Prostate gland (tissue), 2 donors: ENCODE measurements around the gene GSK3A. TPM values are rescaled to one million over a fixed set of nuclear protein-coding genes. Genes with fewer than 3 reads are reported as not detected.

Experiments used
- DNase-seq: peaks from one replicate; pipeline ENCODE4 v3.0.0-alpha.2; 2019; ENCODE audit warnings: low spot score
- H3K27ac ChIP-seq, 2 donors: fragments of 200-600 bp; sonication (generic); 2 replicates each; pipeline ENCODE4 v1.5.1; 2017 to 2019
- H3K27me3 ChIP-seq: fragments of 200-600 bp; sonication (generic); replicated peaks from 2 replicates; pipeline ENCODE4 v1.5.1; 2019; ENCODE audit not compliant: insufficient read depth
- H3K36me3 ChIP-seq, 2 donors: fragments of 200-600 bp; sonication (generic); 1 replicate in 1 of 2; 2 replicates in 1 of 2; pipeline versions ENCODE4 v1.5.1 to v1.8.1; 2017 to 2019
- H3K4me1 ChIP-seq: fragments of 200-600 bp; sonication (generic); replicated peaks from 2 replicates; pipeline ENCODE4 v1.5.1; 2019
- H3K4me3 ChIP-seq, 2 donors: fragments of 200-600 bp; sonication (generic); 2 replicates each; pipeline ENCODE4 v1.5.1; 2017 to 2019
- H3K9me3 ChIP-seq: fragments of 200-600 bp; sonication (generic); 2 replicates; pipeline ENCODE4 v1.5.1; 2017
- CTCF ChIP-seq, 4 experiments: fragments of 200-600 bp in 2 of 4; fragments of 450-650 bp in 2 of 4; sonication (generic) in 2 of 4; IDR thresholded peaks; 1 replicate in 3 of 4; 2 replicates in 1 of 4; pipeline ENCODE4 v1.5.1; 2016 to 2019; ENCODE audit warnings: antibody characterized with exemption in 4 of 4, mild to moderate bottlenecking in 2 of 4, moderate library complexity in 2 of 4
- POLR2A ChIP-seq: fragments of 450-650 bp; IDR thresholded peaks from one replicate; pipeline ENCODE4 v1.6.1; 2016; ENCODE audit warnings: antibody characterized with exemption, mild to moderate bottlenecking
- POLR2AphosphoS5 ChIP-seq: sonication (generic); formaldehyde crosslinking; IDR thresholded peaks from one replicate; pipeline ENCODE4 v1.6.1; 2017; ENCODE audit warnings: antibody characterized with exemption
- WGBS: methylation state at CpG from one replicate; pipeline ENCODE4 v1.1.5; 2018; 5-methylcytosine and 5-hydroxymethylcytosine counted together
- intact Hi-C: fragments of 100-400 bp; cut with DNase I; formaldehyde crosslinking; loops from one replicate; pipeline ENCODE4 v1.14.2; 2022
- total RNA-seq, 2 donors: library from RNA; depleted of rRNA; stranded (reverse); fragments of >200 nt; gene quantifications; one replicate each; pipeline ENCODE4 v1.1.0, GENCODE V29; 2016

GSK3A gene
- total RNA-seq, 2 donors from 2014 or later: 37.1 to 61.6 TPM

GRCh38 chr19:42232435-42232834, 10.0 kb downstream of the GSK3A start:
- H3K36me3 ChIP-seq: peaks cover 0 to 9% of the 10 kb centered on the region in 2 donors

GRCh38 chr19:42230571-42230970, 11.8 kb downstream of the GSK3A start:
- Histone ChIP-seq H3K27me3 (no peaks in the 10 kb centered on the region), H3K27ac (no peak overlapping the region), H3K4me3 (no peak overlapping the region), H3K36me3 (peaks cover 10 to 16% of the 10 kb centered on the region in 2 donors), H3K9me3 (no peaks in the 10 kb centered on the region), H3K4me1 (no peaks in the 10 kb centered on the region)
- intact Hi-C loops: no loop called here
- TF ChIP-seq CTCF (IDR thresholded peaks at IDR 0.05): no peak
- no peak for TF ChIP-seq POLR2AphosphoS5
- TF ChIP-seq POLR2A: no peak
- WGBS: 79% methylated on average over 4 of the region's 4 CpGs
- no peak for DNase-seq

More at GRCh38 chr19:42232435-42232834, 10.0 kb downstream of the GSK3A start:
- WGBS: 95% methylated on average over 10 of the region's 10 CpGs
- Histone ChIP-seq H3K27me3 (no peaks in the 10 kb centered on the region), H3K9me3 (no peaks in the 10 kb centered on the region), H3K4me1 (no peaks in the 10 kb centered on the region), H3K4me3 (no peak overlapping the region), H3K27ac (no peak overlapping the region)
- DNase-seq: no peak
- TF ChIP-seq POLR2AphosphoS5 (no peak), CTCF (IDR thresholded peaks at IDR 0.05) (no peak), POLR2A (no peak)
- intact Hi-C loops: no loop called here

- Histone ChIP-seq H3K27me3 (no peaks in the 10 kb centered on the region), H3K27ac (no peak overlapping the region), H3K4me3 (no peak overlapping the region), H3K36me3 (peaks cover 16 to 17% of the 10 kb centered on the region in 2 donors), H3K4me1 (no peaks in the 10 kb centered on the region), H3K9me3 (no peaks in the 10 kb centered on the region)
- no peak for TF ChIP-seq CTCF (IDR thresholded peaks at IDR 0.05)
- DNase-seq: no peak
- 35% methylated on average over 8 of the region's 8 CpGs for WGBS
- intact Hi-C loops: no loop called here
Measured at GRCh38 chr19:42229855-42230351, 12.5 kb downstream of the GSK3A start.

GRCh38 chr19:42229301-42229854, 13.0 kb downstream of the GSK3A start:
- peaks cover 16 to 22% of the 10 kb centered on the region in 2 donors for H3K36me3 ChIP-seq
- intact Hi-C loops: no loop called here
- no peak overlapping the region for H3K4me3 ChIP-seq
- no peaks in the 10 kb centered on the region for H3K9me3 ChIP-seq
- H3K4me1 ChIP-seq: no peaks in the 10 kb centered on the region
- H3K27me3 ChIP-seq: no peaks in the 10 kb centered on the region
- no peak overlapping the region for H3K27ac ChIP-seq
- TF ChIP-seq CTCF (IDR thresholded peaks at IDR 0.05) (no peak), POLR2AphosphoS5 (no peak), POLR2A (no peak)
- no peak for DNase-seq
- 69% methylated on average over 4 of the region's 4 CpGs for WGBS

- 66% methylated on average over 4 of the region's 4 CpGs for WGBS
- Histone ChIP-seq H3K9me3 (no peaks in the 10 kb centered on the region), H3K36me3 (peaks cover 12 to 25% of the 10 kb centered on the region in 2 donors), H3K27ac (no peak overlapping the region), H3K27me3 (no peaks in the 10 kb centered on the region), H3K4me1 (no peaks in the 10 kb centered on the region), H3K4me3 (no peak overlapping the region)
- no peak for DNase-seq
- intact Hi-C loops: no loop called here
- no peak for TF ChIP-seq POLR2AphosphoS5
- TF ChIP-seq POLR2A: no peak
- TF ChIP-seq CTCF (IDR thresholded peaks at IDR 0.05): no peak
Measured at GRCh38 chr19:42228641-42229040, 13.8 kb downstream of the GSK3A start.
